Measurements from ENCODE around the gene STYXL1. TPM values are rescaled to one million over a fixed set of nuclear protein-coding genes. Genes with fewer than 3 reads are reported as not detected.
"Not testable (repeated sequence)": the region's sequence is repeated elsewhere in the genome, so short reads cannot be mapped to it uniquely, and the experiment has no call there.

Gene STYXL1, protein sequence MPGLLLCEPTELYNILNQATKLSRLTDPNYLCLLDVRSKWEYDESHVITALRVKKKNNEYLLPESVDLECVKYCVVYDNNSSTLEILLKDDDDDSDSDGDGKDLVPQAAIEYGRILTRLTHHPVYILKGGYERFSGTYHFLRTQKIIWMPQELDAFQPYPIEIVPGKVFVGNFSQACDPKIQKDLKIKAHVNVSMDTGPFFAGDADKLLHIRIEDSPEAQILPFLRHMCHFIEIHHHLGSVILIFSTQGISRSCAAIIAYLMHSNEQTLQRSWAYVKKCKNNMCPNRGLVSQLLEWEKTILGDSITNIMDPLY
- total RNA-seq (10 to 100 TPM; 20.9 to 70.7 (median 43.3) TPM), polyA plus RNA-seq (10 to 100 TPM; 54.1 to 82.0 (median 64.2) TPM)
- long read RNA-seq, donor 1, partial matches to known transcripts: 727 of 769 reads
- long read RNA-seq, donor 1, other reads (novel, unspliced or antisense): 38 of 769 reads
- long read RNA-seq, donor 2, partial matches to known transcripts: 0 of 13 reads
- long read RNA-seq, donor 2, other reads (novel, unspliced or antisense): 9 of 13 reads
- long read RNA-seq, donor 3, partial matches to known transcripts: 329 of 567 reads
- long read RNA-seq, donor 3, other reads (novel, unspliced or antisense): 234 of 567 reads
- long read RNA-seq, donor 4, partial matches to known transcripts: 5 of 22 reads
- long read RNA-seq, donor 4, other reads (novel, unspliced or antisense): 16 of 22 reads
- long read RNA-seq, donor 5, partial matches to known transcripts: 0 of 5 reads
- long read RNA-seq, donor 5, other reads (novel, unspliced or antisense): 2 of 5 reads
- long read RNA-seq, donor 6, partial matches to known transcripts: 1 of 8 reads
- long read RNA-seq, donor 6, other reads (novel, unspliced or antisense): 5 of 8 reads
- long read RNA-seq, donor 7, partial matches to known transcripts: 294 of 414 reads
- long read RNA-seq, donor 7, other reads (novel, unspliced or antisense): 116 of 414 reads
- long read RNA-seq, donor 8, partial matches to known transcripts: 461 of 815 reads
- long read RNA-seq, donor 8, other reads (novel, unspliced or antisense): 352 of 815 reads
- long read RNA-seq, donor 9, partial matches to known transcripts: 0 of 10 reads
- long read RNA-seq, donor 9, other reads (novel, unspliced or antisense): 7 of 10 reads
- long read RNA-seq, donor 10, partial matches to known transcripts: 254 of 483 reads
- long read RNA-seq, donor 10, other reads (novel, unspliced or antisense): 229 of 483 reads

DNA sequence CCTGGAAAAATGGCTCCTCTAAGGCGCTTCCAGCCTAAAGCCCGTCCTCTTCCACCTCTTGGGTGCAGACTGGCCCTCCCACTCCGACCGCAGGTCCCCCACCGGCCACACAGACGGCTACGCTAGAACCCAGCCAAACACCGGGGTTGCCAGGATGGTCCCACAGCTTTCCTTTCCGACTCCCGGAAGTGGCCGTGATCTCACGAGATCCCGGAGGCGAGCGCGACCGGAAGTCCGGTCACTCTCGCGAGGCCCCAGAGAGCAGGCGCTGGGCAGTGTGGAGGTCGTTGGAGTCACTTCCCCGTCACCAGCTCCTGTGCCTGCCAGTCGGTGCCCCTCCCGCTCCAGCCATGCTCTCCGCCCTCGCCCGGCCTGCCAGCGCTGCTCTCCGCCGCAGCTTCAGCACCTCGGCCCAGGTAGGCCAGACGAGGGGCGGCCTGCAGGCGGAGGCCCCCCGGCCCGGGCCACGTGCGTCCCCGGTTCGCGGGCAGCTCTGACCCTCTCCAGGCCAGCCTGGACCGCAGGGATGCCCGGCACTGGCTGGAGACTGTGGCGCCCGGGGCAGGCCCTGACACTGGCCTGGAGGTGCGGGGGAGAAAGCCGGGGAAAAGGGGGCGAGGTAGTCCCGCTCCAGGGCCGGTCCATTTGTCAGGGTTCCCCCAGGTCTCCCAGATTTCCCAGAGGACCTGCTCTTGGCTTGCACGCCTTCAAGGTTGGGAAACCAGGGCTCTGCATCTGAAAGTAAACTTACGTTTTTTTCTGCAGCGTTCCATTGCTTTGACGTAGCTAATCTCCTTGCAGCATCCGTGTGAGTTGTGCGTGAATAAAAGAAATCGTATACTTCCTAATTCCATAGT lies at the start of gene STYXL1, which contains the start of gene MDH2:
TSS of gene STYXL1 (minus strand) at position 190 of the 857 bp plus-strand sequence. CDS start 17,477 bp downstream, outside the sequence.
TSS of gene MDH2 (plus strand) at position 296 of the 857 bp plus-strand sequence. CDS start at position 351, 55 bp downstream.
- DNase-seq: peak; percentile 95 to 98 (median 97)
- 0 to 2% (median 1%) methylated on average over 17 to 58 of the region's 58 CpGs for WGBS, 4 donors
- Histone ChIP-seq H3K36me3 (replicated peaks in 1 of 2) (no peaks in the 10 kb centered on the region), H3K4me3 (peak within 1 kb of the TSS; percentile 76 to 97 (median 87)), H3K27me3 (no peaks in the 10 kb centered on the region), H3K4me1 (replicated peaks in 1 of 2) (peaks cover 18 to 29% of the 10 kb centered on the region in 2 donors), H3K27ac (peak within 1 kb of the TSS; percentile 89 to 98 (median 90)), H3K9me3 (replicated peaks in 1 of 3) (no peaks in the 10 kb centered on the region)
- intact Hi-C loops (cut with DNase I): no loop called here
- TF ChIP-seq, protein P1, sequence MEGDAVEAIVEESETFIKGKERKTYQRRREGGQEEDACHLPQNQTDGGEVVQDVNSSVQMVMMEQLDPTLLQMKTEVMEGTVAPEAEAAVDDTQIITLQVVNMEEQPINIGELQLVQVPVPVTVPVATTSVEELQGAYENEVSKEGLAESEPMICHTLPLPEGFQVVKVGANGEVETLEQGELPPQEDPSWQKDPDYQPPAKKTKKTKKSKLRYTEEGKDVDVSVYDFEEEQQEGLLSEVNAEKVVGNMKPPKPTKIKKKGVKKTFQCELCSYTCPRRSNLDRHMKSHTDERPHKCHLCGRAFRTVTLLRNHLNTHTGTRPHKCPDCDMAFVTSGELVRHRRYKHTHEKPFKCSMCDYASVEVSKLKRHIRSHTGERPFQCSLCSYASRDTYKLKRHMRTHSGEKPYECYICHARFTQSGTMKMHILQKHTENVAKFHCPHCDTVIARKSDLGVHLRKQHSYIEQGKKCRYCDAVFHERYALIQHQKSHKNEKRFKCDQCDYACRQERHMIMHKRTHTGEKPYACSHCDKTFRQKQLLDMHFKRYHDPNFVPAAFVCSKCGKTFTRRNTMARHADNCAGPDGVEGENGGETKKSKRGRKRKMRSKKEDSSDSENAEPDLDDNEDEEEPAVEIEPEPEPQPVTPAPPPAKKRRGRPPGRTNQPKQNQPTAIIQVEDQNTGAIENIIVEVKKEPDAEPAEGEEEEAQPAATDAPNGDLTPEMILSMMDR (IDR thresholded peaks at IDR 0.05): no peak
- peak; percentile 72 to 91 for TF ChIP-seq POLR2A (IDR thresholded peaks at IDR 0.05)

DNA sequence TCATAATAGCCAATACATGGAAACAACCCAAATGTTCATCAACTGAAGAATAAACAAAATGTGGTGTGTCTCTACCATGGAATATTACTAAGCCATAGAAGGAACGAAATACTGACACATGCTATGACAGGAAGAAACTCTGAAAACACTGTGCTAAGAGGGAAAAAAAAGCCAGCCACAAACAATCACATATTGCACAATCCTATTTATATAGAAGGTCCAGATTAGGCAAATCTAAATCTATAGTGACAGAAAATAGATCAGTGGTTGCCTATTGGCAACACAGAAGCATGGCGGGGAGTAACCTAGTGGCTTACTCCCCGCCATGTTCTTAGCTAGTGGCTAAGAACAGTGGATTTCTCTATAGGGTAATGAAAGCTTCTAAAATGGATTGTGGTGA lies 48.1 kb upstream of the STYXL1 start:
- Histone ChIP-seq H3K27me3 (no peaks in the 10 kb centered on the region), H3K4me1 (replicated peaks in 1 of 2) (no peaks in the 10 kb centered on the region), H3K27ac (no peak overlapping the region), H3K4me3 (no peak overlapping the region), H3K9me3 (replicated peaks in 1 of 3) (no peaks in the 10 kb centered on the region), H3K36me3 (replicated peaks in 1 of 2) (no peaks in the 10 kb centered on the region)
- intact Hi-C loops (cut with DNase I): no loop called here
- WGBS, 4 donors: 73 to 95% (median 86%) methylated on average over 3 of the region's 3 CpGs
- DNase-seq: no peak
- no peak for TF ChIP-seq POLR2A (IDR thresholded peaks at IDR 0.05)
- TF ChIP-seq, protein P1 (IDR thresholded peaks at IDR 0.05): no peak

DNA sequence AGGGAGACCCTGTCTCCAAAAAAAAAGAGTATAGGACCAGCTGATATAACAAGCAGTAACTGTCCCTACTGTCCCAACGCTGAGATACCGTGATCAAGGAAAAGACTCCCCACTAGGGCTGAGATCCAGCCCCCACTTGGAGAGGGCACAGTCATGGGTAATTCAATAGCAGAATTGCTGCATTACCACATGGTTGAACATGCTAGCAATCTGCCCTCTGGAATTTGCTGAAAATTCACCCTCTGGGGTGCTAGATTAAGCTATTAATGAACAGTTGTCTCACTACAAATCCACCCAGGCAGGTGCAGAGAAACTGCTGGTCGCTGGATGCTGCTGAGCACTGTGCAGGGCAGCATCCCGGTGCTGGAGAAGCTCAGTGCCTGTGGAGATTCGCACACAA lies 46.5 kb upstream of the STYXL1 start:
- DNase-seq: peak in 1 of 7 donors; percentile 5
- 93 to 96% (median 95%) methylated on average over 5 of the region's 5 CpGs for WGBS, 4 donors
- H3K4me1 ChIP-seq (replicated peaks in 1 of 2); H3K4me3 ChIP-seq; intact Hi-C loops (cut with DNase I); H3K27me3 ChIP-seq; H3K27ac ChIP-seq; H3K36me3 ChIP-seq (replicated peaks in 1 of 2); H3K9me3 ChIP-seq (replicated peaks in 1 of 3): not testable (repeated sequence)

DNA sequence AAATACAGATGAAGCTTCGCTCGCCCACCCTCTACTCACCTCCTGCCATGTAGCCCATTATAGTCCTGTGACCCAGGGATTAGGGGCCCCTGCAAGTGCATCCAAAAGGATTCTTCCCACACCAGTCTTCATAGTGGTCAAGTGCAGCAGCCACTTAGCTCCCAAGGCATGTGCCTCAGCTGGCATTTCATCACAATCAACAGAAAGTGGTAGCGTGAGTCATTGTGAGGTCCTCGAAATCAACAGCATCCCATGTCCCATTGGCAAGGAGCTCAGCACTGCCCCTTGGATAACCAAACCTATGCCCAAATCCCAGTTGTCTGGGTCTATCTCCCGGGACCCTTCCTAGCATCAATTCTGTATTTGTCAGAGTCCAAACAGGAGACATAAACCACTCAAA lies 45.7 kb upstream of the STYXL1 start:
- WGBS, 4 donors: 88 to 97% (median 92%) methylated on average over 5 of the region's 5 CpGs
- H3K4me1 ChIP-seq (replicated peaks in 1 of 2); H3K27me3 ChIP-seq; H3K27ac ChIP-seq; H3K9me3 ChIP-seq (replicated peaks in 1 of 3); H3K4me3 ChIP-seq; intact Hi-C loops (cut with DNase I); H3K36me3 ChIP-seq (replicated peaks in 1 of 2): not testable (repeated sequence)
- peak in 1 of 7 donors; percentile 20 for DNase-seq
